Chondrocyte (in vitro differentiated cells): ENCODE measurements around the gene PYROXD2. TPM values are rescaled to one million over a fixed set of nuclear protein-coding genes. Genes with fewer than 3 reads are reported as not detected.

Experiments
- DNase-seq: peaks from one replicate; pipeline ENCODE4 v3.0.0; 2021; ENCODE audit warnings: mixed read lengths, low spot score
- H3K27ac Mint-ChIP-seq: one replicate; pipeline ENCODE4 v1.8.0; 2021; ENCODE audit warnings: mild to moderate bottlenecking, moderate library complexity, mixed read lengths; ENCODE audit not compliant: unreplicated experiment
- H3K27me3 Mint-ChIP-seq: 2 replicates; pipeline ENCODE4 v1.8.0; 2021; ENCODE audit warnings: low read depth, mixed read lengths
- H3K36me3 Mint-ChIP-seq: 2 replicates; pipeline ENCODE4 v1.8.0; 2021; ENCODE audit warnings: low read depth, mixed read lengths
- H3K4me1 Mint-ChIP-seq: 2 replicates; pipeline ENCODE4 v1.8.0; 2021; ENCODE audit warnings: low read depth, mild to moderate bottlenecking, mixed read lengths
- H3K4me3 Mint-ChIP-seq: one replicate; pipeline ENCODE4 v1.8.0; 2021; ENCODE audit warnings: mild to moderate bottlenecking, moderate library complexity, mixed read lengths; ENCODE audit not compliant: unreplicated experiment
- H3K9me3 Mint-ChIP-seq: 2 replicates; pipeline ENCODE4 v1.8.0; 2021; ENCODE audit warnings: low read depth, mixed read lengths
- total RNA-seq: library from RNA; stranded (reverse); gene quantifications from 3 replicates; pipeline ENCODE4 v1.2.1, GENCODE V29; 2021
- TF ChIP-seq, protein P1 (sequence below): fragments of 200-600 bp; sonication (generic); IDR thresholded peaks from 2 replicates; pipeline ENCODE4 v1.5.0; 2021; ENCODE audit warnings: antibody characterized with exemption, mild to moderate bottlenecking, moderate library complexity

Gene PYROXD2
- total RNA-seq, 1 donor from 2014 or later, result 5.6 TPM

- Mint-ChIP-seq H3K27me3 (no peaks in the 10 kb centered on the region), H3K4me1 (peaks cover 10% of the 10 kb centered on the region), H3K9me3 (peaks cover 9% of the 10 kb centered on the region), H3K4me3 (no peak overlapping the region), H3K36me3 (peaks cover 47% of the 10 kb centered on the region), H3K27ac (no peak overlapping the region)
- no peak for DNase-seq
- TF ChIP-seq, protein P1, sequence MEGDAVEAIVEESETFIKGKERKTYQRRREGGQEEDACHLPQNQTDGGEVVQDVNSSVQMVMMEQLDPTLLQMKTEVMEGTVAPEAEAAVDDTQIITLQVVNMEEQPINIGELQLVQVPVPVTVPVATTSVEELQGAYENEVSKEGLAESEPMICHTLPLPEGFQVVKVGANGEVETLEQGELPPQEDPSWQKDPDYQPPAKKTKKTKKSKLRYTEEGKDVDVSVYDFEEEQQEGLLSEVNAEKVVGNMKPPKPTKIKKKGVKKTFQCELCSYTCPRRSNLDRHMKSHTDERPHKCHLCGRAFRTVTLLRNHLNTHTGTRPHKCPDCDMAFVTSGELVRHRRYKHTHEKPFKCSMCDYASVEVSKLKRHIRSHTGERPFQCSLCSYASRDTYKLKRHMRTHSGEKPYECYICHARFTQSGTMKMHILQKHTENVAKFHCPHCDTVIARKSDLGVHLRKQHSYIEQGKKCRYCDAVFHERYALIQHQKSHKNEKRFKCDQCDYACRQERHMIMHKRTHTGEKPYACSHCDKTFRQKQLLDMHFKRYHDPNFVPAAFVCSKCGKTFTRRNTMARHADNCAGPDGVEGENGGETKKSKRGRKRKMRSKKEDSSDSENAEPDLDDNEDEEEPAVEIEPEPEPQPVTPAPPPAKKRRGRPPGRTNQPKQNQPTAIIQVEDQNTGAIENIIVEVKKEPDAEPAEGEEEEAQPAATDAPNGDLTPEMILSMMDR, result no peak
Measured at GRCh38 chr10:98435178-98435577, 20.2 kb upstream of the PYROXD2 start.

GRCh38 chr10:98433881-98434732 is 19.1 kb upstream of the PYROXD2 start:
- Mint-ChIP-seq H3K36me3 (peaks cover 44% of the 10 kb centered on the region), H3K9me3 (peaks cover 9% of the 10 kb centered on the region), H3K27ac (no peak overlapping the region), H3K27me3 (no peaks in the 10 kb centered on the region), H3K4me3 (no peak overlapping the region), H3K4me1 (peaks cover 10% of the 10 kb centered on the region)
- no peak for DNase-seq
- TF ChIP-seq, protein P1, result no peak

- Mint-ChIP-seq H3K27me3 (no peaks in the 10 kb centered on the region), H3K4me1 (peaks cover 10% of the 10 kb centered on the region), H3K27ac (no peak overlapping the region), H3K9me3 (peaks cover 9% of the 10 kb centered on the region), H3K4me3 (no peak overlapping the region), H3K36me3 (peaks cover 43% of the 10 kb centered on the region)
- no peak for DNase-seq
- TF ChIP-seq, protein P1, result no peak
Measured at GRCh38 chr10:98433371-98433770, 18.4 kb upstream of the PYROXD2 start.

DNA sequence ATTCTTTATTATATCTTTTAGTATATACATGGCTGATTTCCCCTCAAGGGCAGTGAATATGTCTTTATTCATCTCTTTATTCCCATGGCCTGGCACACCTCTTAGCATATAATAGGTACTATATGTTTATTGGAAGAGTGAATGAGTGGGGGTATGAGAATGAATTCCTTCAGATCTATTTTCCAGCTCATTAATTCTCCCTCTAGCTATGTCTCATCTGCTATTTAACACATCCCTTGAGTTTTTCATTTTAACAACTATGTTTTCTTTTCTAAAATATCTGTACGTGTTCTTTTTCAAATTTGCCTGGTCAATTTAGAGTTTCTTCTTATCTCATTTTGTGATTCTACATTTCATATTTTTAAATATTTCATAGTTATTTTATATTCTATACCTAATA is 17.3 kb upstream of the PYROXD2 start:
- DNase-seq, result no peak
- Mint-ChIP-seq H3K27me3 (no peaks in the 10 kb centered on the region), H3K4me1 (peaks cover 10% of the 10 kb centered on the region), H3K27ac (no peak overlapping the region), H3K9me3 (peaks cover 9% of the 10 kb centered on the region), H3K36me3 (peaks cover 43% of the 10 kb centered on the region), H3K4me3 (no peak overlapping the region)
- TF ChIP-seq, protein P1, result no peak

DNA sequence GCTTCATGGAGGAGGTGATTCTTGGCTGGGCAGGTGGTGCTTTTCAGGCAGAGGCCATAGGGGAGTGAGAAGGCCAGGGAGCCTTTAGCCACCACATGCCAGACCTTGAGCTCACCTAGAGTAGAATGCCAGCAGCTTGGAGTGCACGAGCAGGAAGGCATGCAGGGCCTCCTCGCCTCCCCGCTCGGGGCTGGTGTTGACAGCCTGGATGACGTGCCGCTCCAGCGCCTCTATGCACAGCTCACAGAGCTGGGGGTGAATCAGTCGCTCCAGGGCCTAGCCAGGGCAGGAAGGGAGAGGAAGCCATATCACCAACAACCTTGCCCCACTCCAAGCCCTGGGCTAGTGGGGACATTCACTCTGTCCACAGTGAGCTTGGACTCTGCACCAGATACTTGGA is 16.0 kb upstream of the PYROXD2 start:
- Mint-ChIP-seq H3K9me3 (peaks cover 9% of the 10 kb centered on the region), H3K27me3 (no peaks in the 10 kb centered on the region), H3K27ac (no peak overlapping the region), H3K36me3 (peaks cover 46% of the 10 kb centered on the region), H3K4me1 (peaks cover 7% of the 10 kb centered on the region), H3K4me3 (no peak overlapping the region)
- TF ChIP-seq, protein P1, result no peak
- no peak for DNase-seq
